Neural progenitor cell (in vitro differentiated cells): ENCODE data around the gene HEXIM2. TPM values are rescaled to one million over a fixed set of nuclear protein-coding genes. Genes with fewer than 3 reads are reported as not detected.
A peak's percentile ranks its signal among the peaks of the same experiment; 100 is the strongest.
"Not testable (repeated sequence)": the region's sequence is repeated elsewhere in the genome, so short reads cannot be mapped to it uniquely, and the experiment has no call there.

ENCODE experiments used
- DNase-seq: peaks from one replicate; pipeline ENCODE4 v3.0.0-alpha.2; 2016; ENCODE audit warnings: low spot score
- H2AFZ ChIP-seq: fragments of 200-600 bp; sonication (generic); replicated peaks from 2 replicates; pipeline ENCODE4 v1.6.1; 2016; ENCODE audit warnings: antibody characterized with exemption
- H3F3A ChIP-seq: fragments of 200-600 bp; sonication (generic); 2 replicates; pipeline ENCODE4 v1.6.1; 2016; ENCODE audit warnings: antibody characterized with exemption, low read depth
- H3K27ac ChIP-seq: fragments of 200-600 bp; sonication (generic); 2 replicates; pipeline ENCODE4 v1.5.1; 2016; ENCODE audit warnings: mild to moderate bottlenecking
- H3K27me3 ChIP-seq: fragments of 200-600 bp; sonication (generic); 2 replicates; pipeline ENCODE4 v1.6.1; 2016; ENCODE audit warnings: mild to moderate bottlenecking, moderate library complexity
- H3K36me3 ChIP-seq: fragments of 200-600 bp; sonication (generic); 2 replicates; pipeline ENCODE4 v1.5.1; 2016
- H3K4me1 ChIP-seq: fragments of 200-600 bp; sonication (generic); 2 replicates; pipeline ENCODE4 v1.6.1; 2016; ENCODE audit warnings: mixed run types
- H3K4me2 ChIP-seq: fragments of 200-600 bp; sonication (generic); 2 replicates; pipeline ENCODE4 v1.6.1; 2016
- H3K4me3 ChIP-seq: fragments of 200-600 bp; sonication (generic); 2 replicates; pipeline ENCODE4 v1.5.1; 2016
- H3K79me2 ChIP-seq: fragments of 200-600 bp; sonication (generic); 2 replicates; pipeline ENCODE4 v1.6.1; 2016; ENCODE audit warnings: low read depth
- H3K9ac ChIP-seq: fragments of 200-600 bp; sonication (generic); 2 replicates; pipeline ENCODE4 v1.6.1; 2016
- H3K9me3 ChIP-seq: fragments of 200-600 bp; sonication (generic); 2 replicates; pipeline ENCODE4 v1.5.1; 2016; ENCODE audit warnings: low read depth
- H4K20me1 ChIP-seq: fragments of 200-600 bp; sonication (generic); 2 replicates; pipeline ENCODE4 v1.6.1; 2016; ENCODE audit warnings: low read depth
- H3K27ac Mint-ChIP-seq: 3 replicates; pipeline ENCODE4 v1.8.0; 2021; ENCODE audit warnings: mixed read lengths
- H3K27me3 Mint-ChIP-seq: 2 replicates; pipeline ENCODE4 v1.8.0; 2022; ENCODE audit warnings: low read depth, mild to moderate bottlenecking, inconsistent platforms, moderate library complexity, mixed read lengths; ENCODE audit not compliant: insufficient read depth
- H3K36me3 Mint-ChIP-seq: 3 replicates; pipeline ENCODE4 v1.8.0; 2021; ENCODE audit warnings: mixed read lengths
- H3K4me1 Mint-ChIP-seq: 3 replicates; pipeline ENCODE4 v1.8.0; 2021; ENCODE audit warnings: mixed read lengths
- H3K4me3 Mint-ChIP-seq: 3 replicates; pipeline ENCODE4 v1.8.0; 2021; ENCODE audit warnings: mild to moderate bottlenecking, moderate library complexity, mixed read lengths
- H3K9me3 Mint-ChIP-seq: 3 replicates; pipeline ENCODE4 v1.8.0; 2020; ENCODE audit warnings: mixed read lengths
- EZH2 ChIP-seq: fragments of 200-600 bp; sonication (generic); IDR thresholded peaks from 2 replicates; pipeline ENCODE4 v1.6.1; 2017; ENCODE audit warnings: antibody characterized with exemption, mild to moderate bottlenecking, moderate library complexity
- EZH2phosphoT487 ChIP-seq: fragments of 200-600 bp; sonication (generic); IDR thresholded peaks from 2 replicates; pipeline ENCODE4 v1.6.1; 2017; ENCODE audit warnings: antibody characterized with exemption
- total RNA-seq: library from RNA; depleted of rRNA; stranded (reverse); fragments of >200 nt; gene quantifications from 2 replicates; pipeline ENCODE4 v1.2.3, GENCODE V29; 2015; ENCODE audit warnings: low replicate concordance
- TF ChIP-seq, protein P1 (sequence below): fragments of 200-600 bp; sonication (generic); IDR thresholded peaks from 2 replicates; pipeline ENCODE4 v1.5.1; 2017; ENCODE audit warnings: antibody characterized with exemption, mild to moderate bottlenecking

Gene HEXIM2
- total RNA-seq, 1 donor from 2014 or later, result 4.6 TPM

DNA sequence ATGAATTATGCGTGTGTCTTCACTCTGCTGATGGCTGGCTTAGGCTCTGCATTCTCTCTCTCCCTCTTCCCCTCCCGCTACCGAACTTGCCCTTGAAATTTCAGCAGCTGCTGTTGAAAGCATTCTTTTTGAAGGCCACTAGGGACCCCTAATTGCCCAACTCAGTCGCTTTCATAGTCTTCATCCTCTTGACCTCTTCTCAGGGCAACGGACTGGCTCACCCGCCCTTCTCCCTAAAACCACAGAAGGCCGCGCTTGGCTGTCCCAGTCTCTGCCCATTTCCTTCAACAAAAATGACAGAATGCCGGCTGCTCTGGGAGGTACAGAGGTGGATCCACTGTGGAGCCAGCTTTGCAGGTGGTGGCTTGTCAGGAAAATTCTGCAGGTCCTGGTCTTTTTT lies 39.0 kb downstream of the HEXIM2 start:
- Histone ChIP-seq H3K27ac (no peak overlapping the region), H3K9ac (no peak overlapping the region), H3K27me3 (no peaks in the 10 kb centered on the region), H3K4me2 (no peak overlapping the region), H3K4me1 (peaks cover 12% of the 10 kb centered on the region), H3F3A (peaks cover 15% of the 10 kb centered on the region), H3K4me3 (no peak overlapping the region), H2AFZ (no peak overlapping the region), H3K79me2 (no peaks in the 10 kb centered on the region), H3K9me3 (no peaks in the 10 kb centered on the region), H3K36me3 (no peaks in the 10 kb centered on the region), H4K20me1 (no peaks in the 10 kb centered on the region)
- Mint-ChIP-seq H3K4me1 (peaks cover 15% of the 10 kb centered on the region), H3K27me3 (peaks cover 6% of the 10 kb centered on the region), H3K9me3 (no peaks in the 10 kb centered on the region), H3K27ac (no peak overlapping the region), H3K36me3 (no peaks in the 10 kb centered on the region), H3K4me3 (no peak overlapping the region)
- TF ChIP-seq, protein P1, sequence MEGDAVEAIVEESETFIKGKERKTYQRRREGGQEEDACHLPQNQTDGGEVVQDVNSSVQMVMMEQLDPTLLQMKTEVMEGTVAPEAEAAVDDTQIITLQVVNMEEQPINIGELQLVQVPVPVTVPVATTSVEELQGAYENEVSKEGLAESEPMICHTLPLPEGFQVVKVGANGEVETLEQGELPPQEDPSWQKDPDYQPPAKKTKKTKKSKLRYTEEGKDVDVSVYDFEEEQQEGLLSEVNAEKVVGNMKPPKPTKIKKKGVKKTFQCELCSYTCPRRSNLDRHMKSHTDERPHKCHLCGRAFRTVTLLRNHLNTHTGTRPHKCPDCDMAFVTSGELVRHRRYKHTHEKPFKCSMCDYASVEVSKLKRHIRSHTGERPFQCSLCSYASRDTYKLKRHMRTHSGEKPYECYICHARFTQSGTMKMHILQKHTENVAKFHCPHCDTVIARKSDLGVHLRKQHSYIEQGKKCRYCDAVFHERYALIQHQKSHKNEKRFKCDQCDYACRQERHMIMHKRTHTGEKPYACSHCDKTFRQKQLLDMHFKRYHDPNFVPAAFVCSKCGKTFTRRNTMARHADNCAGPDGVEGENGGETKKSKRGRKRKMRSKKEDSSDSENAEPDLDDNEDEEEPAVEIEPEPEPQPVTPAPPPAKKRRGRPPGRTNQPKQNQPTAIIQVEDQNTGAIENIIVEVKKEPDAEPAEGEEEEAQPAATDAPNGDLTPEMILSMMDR, result no peak
- TF ChIP-seq EZH2 (no peak), EZH2phosphoT487 (no peak)
- no peak for DNase-seq

DNA sequence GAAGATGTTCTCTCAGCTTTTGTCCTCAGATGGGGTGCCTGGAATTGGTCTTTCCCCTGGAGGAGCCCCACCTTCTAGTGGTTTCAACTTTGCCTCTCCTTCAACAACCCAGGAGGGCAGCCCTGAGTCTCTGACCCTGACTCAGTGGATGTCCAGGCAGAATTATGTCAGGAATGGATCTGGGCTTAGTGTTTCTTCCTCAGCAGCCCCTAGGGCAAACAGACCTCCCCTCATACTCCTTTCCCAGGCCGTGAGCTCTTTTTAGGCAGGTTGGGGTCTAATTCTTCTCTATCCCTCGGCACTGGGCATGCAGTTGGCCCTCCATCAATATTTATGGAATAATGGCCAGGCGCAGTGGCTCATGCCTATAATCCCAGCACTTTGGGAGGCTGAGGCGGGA lies 39.8 kb downstream of the HEXIM2 start:
- Histone ChIP-seq H3K79me2 (no peaks in the 10 kb centered on the region), H3F3A (peaks cover 13% of the 10 kb centered on the region), H3K9ac (no peak overlapping the region), H3K27ac (no peak overlapping the region), H3K4me2 (no peak overlapping the region), H4K20me1 (no peaks in the 10 kb centered on the region), H3K4me1 (peaks cover 12% of the 10 kb centered on the region), H3K4me3 (no peak overlapping the region), H2AFZ (no peak overlapping the region), H3K36me3 (no peaks in the 10 kb centered on the region), H3K9me3 (no peaks in the 10 kb centered on the region), H3K27me3 (no peaks in the 10 kb centered on the region)
- Mint-ChIP-seq H3K4me1 (peaks cover 15% of the 10 kb centered on the region), H3K27me3 (peaks cover 4% of the 10 kb centered on the region), H3K9me3 (no peaks in the 10 kb centered on the region), H3K27ac (no peak overlapping the region), H3K36me3 (no peaks in the 10 kb centered on the region), H3K4me3 (no peak overlapping the region)
- no peak for DNase-seq
- TF ChIP-seq, protein P1, result no peak
- TF ChIP-seq EZH2phosphoT487 (no peak), EZH2 (no peak)

DNA sequence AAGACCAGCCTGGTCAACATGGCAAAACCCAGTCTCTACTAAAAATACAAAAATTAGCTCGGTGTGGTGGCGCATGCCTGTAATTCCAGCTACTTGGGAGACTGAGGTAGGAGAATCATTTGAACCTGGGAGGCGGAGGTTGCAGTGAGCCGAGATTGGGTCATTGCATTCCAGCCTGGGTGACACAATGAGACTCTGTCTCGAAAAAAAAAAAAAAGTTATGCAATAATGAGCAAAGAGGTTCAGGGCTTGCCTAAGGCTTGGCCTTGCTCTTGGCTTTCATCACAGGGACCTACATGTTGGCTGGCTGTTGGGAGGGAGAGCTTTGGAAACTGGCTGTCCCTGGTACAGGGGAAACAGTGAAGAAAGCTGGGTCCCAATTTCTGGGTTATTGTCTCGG lies 40.2 kb downstream of the HEXIM2 start:
- not testable (repeated sequence) for H3K79me2 ChIP-seq, H3K4me3 ChIP-seq, H3K4me1 ChIP-seq, H3K27me3 Mint-ChIP-seq, H3K36me3 Mint-ChIP-seq, H3K4me2 ChIP-seq, H3K36me3 ChIP-seq, H2AFZ ChIP-seq, H3K4me3 Mint-ChIP-seq, H3K27ac Mint-ChIP-seq, H3K27ac ChIP-seq, H3F3A ChIP-seq, H3K9me3 Mint-ChIP-seq, H3K27me3 ChIP-seq, DNase-seq, H3K9ac ChIP-seq, H3K9me3 ChIP-seq, H4K20me1 ChIP-seq
- H3K4me1 Mint-ChIP-seq, result peaks cover 14% of the 10 kb centered on the region

DNA sequence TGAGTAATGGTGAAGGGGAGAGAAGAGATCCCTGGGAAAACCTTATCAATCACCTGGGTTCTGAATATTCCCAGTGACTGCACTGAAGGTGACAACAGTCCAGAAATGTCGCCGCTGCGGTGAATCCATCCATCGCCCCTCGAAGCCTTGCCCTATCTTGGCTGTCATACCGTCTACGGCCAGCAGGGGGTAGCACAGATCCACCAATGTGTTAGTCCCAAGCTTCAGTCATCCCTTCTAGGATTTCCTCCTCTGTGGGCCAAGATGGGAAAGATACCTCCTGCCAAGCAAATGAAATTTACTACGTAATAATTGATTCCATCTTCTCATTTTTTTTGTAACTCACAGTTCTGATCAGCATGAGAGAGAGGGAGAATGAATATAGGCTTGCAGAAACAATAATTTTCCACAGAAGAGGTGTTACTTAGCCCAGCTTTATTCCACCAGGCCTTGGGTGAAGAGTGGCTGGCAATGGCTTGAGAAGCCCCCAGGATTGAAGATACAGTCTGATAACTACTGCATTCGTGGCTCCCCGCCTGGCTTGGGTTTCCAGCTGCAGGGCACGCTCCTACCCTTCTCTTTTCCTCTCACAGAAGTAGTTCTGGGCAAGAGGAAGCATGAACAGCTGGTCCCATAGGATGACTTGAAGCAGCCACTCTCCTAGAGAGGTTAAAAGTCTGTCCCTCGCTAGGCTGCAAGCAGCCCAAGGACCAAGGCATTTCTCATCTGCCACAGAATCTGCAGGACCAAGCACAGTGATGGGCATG lies 57.4 kb downstream of the HEXIM2 start:
- Histone ChIP-seq H4K20me1 (peaks cover 4% of the 10 kb centered on the region), H3K4me2 (no peak overlapping the region), H3K79me2 (no peaks in the 10 kb centered on the region), H3F3A (peaks cover 13% of the 10 kb centered on the region), H3K4me3 (no peak overlapping the region), H3K9me3 (no peaks in the 10 kb centered on the region), H3K27ac (no peak overlapping the region), H3K4me1 (peaks cover 7% of the 10 kb centered on the region), H3K9ac (no peak overlapping the region), H3K36me3 (no peaks in the 10 kb centered on the region), H2AFZ (no peak overlapping the region), H3K27me3 (peaks cover 57% of the 10 kb centered on the region)
- no peaks in the 10 kb centered on the region for H3K36me3 Mint-ChIP-seq
- DNase-seq, result peak; percentile 86
- H3K4me1 Mint-ChIP-seq, result peaks cover 7% of the 10 kb centered on the region
- no peak overlapping the region for H3K27ac Mint-ChIP-seq
- H3K27me3 Mint-ChIP-seq, result peaks cover 43% of the 10 kb centered on the region
- H3K4me3 Mint-ChIP-seq, result peak overlapping the region; percentile 41
- H3K9me3 Mint-ChIP-seq, result no peaks in the 10 kb centered on the region
- TF ChIP-seq, protein P1, result peak; percentile 88
- TF ChIP-seq EZH2, result no peak
